HG02981 (cell line): Measurements from ENCODE around the gene RBM7.

Source experiments
- ATAC-seq: cut with Tn5 transposase; IDR thresholded peaks from one replicate; pipeline ENCODE4 v1.9.1; 2021; ENCODE audit warnings: mild to moderate bottlenecking, moderate library complexity; ENCODE audit not compliant: unreplicated experiment

Gene RBM7

DNA sequence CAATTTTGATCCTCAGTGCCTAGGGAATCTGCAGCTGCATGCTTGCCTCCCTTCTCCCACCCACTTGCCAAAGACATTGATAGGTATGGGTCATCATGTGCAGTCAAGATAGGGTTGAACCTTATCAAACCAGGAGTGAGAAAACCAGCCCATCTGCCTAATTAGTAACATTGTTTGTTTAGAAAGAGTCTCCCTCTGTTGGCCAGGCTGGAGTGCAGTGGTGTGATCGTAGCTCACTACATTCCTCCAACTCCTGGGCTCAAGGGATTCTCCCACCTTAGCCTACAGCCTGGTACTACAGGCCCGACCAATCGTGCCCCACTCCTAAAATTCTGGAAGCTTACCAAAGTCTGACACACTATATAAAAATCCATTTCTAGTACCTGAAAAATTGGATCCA lies 4.7 kb upstream of the RBM7 start:
- ATAC-seq = no peak

DNA sequence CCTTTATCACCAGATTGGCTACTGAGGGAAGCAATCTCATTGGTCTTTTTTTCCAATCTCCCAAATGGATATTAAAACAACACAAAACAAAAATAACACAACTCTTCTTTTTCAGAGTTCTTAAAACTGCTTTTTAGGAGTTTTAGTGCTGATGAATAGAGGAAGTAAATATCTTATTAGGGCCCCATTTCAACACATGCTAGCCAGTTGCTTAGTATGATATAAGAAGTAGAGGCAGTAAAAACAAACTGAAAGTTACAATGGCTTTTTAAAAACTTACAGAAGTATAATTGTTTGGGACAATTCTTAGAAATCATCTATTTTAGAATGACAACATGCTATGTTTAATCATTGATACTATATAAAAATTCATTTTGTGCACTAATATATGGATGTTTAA lies 3.5 kb upstream of the RBM7 start:
- no peak for ATAC-seq

DNA sequence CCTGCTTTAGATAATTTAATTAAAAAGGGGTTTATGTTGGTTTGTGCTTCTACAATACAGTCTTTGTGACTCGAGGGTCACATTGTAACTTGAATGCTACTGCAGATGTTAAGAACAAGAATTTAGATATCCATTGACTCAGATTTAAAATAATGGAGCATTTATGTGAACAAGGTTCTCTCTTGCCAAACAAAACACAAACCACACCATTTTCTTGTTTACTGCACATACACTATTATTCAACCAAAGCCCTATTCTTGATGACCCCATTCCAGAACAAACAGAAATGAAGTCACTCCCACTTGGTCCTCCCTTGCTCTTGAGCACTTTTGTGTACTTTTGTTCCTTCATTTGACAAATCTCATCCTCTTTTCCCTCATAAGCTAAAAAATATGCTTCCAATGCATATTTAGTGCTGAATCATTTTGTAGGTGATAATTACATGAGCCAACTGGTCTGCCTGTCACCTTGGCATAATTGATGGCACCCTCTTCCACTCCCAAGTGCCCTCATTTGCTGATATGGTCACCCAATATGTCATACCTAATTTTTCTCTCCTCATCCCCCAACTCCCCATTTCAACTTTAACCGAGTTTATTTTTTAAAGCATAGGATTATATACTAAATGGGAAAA lies 3.0 kb upstream of the RBM7 start:
- ATAC-seq = no peak

- no peak for ATAC-seq
Measured at GRCh38 chr11:114398303-114398920, 2.1 kb upstream of the RBM7 start.

DNA sequence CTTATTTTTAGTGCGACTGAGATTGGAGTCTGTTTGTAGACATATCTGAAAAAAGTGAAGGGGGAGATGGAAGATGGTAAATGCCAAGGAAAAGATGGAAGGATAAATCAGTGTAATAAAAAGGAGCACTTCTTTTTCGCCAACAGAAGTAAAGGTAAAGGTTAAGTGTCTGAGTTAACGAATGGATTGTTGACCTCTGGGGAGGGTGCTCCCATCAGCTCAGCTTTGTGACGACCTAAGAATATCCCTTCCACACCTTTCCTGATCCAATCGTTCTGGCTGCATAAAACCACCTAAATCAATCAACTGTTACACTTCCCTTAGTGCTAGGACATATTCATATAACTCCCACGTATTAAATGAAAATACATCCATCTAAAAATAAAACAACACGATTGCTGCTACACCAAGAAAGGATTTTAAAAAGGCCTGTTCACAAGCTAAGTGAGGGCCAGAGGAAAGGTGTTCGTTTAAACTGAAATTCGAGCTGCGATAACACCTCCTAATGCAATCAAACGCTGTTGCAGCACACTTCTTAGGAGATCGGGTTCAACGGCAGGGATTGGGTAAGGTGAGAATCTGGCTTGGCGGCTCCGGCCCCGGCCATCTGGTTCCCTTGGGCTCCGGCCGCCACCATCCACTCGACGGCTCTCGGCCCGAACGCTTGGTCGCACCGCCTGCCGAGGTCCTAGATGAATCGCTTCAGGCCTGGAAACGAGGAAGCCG lies 813 bp upstream of the RBM7 start:
- ATAC-seq = peak; percentile 19

- no peak for ATAC-seq
Measured at GRCh38 chr11:114400915-114401223, 403 bp downstream of the RBM7 start.

DNA sequence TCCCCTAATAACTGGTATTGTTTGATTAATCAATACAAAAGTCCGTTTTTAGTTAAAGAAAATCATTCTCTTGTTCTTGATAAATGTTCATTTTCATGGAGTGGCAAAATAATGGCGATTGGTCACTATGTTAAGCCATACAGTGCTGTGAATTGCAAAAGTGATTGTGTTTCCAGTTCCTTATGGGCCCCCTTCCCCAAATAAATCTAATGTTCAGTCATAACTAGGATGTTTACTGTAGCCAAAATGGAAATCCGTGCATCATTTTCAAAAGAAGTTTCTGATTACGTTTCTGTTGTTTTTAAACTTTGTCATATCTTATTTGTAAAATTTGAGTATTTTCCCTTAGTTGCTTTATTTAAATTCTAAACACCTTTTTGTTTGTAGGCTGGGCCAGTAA lies 845 bp downstream of the RBM7 start:
- no peak for ATAC-seq

DNA sequence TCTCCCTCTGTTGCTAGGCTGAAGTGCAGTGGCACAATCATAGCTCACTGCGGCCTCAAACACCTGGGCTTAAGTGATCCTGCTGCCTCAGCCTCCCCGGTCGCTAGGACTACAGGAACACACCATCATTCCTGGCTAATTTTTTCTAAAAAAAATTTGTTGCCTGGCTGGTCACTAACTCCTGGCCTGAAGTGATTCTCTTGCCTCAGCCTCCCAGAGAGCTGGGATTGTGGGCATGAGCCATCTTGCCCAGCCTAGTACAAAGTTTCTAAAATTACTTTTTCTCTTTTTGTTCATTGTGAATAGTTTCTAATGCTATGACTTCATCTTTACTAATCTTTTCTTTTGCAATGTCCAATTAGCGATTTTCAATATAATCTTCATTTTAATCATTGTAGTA lies 12.5 kb downstream of the RBM7 start:
- no peak for ATAC-seq

DNA sequence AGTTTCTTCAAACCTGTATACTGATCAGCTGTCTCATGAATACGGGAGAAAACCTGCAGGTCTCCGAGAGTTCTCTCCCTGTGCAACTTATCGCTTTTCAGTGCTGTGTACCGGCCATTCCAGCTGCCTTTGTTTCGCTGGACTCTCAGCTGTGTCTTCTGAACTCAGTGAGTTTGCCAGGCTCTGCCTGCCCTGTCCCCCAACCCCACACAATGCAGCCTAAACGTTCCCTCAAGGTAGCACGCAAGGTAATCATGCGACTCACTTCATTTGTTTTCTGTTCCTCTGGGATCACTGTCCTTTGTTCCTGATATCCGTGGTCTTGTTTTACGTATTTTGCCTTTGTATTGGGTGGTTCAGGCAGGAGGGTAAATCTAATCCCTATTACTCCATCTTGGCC lies 13.5 kb downstream of the RBM7 start:
- no peak for ATAC-seq

DNA sequence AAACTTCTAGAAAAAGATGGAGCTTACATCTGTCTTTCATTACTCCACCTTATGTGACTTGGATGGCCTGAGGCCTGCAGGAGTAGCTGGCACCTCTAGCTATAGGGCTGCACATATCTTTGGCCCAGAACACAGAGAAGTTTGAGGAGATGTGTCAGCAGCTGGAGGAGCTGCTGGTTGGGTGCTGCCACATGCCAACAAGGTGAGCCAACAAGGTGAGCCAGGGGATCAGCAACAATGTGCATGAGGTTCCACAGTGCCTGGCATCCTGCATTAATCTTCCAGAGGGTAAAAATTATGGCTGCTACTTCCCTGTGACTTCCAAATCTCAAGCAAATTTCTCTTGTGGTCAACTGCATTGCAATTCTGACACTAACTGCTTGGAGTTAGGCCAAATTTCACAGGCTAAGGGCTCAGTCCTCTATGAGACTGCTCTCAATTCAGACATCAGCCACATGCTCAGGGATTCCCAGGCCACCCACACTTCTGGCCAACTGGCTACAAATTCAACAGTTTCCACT lies 16.0 kb downstream of the RBM7 start:
- no peak for ATAC-seq

GRCh38 chr11:114426280-114426679 lies 25.8 kb downstream of the RBM7 start:
- ATAC-seq = no peak

DNA sequence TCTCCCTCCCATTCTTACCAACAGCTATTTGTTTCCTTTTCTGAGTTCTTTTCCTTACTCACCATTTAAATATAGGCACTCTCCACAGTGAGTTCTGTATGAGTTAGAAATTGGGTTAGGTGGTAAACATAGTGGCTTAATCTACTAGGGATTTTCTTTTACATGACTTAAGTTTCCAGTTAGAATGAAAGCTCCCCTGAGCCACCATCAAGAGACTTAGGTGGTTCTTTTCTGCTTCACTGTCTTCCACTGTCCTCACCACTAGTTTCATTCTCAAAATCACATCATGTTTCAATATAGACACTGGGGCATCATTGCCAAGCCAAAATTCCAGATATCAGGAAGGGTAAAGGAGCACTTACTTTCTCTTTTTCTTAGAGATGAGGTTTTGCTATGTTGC lies 29.8 kb downstream of the RBM7 start:
- no peak for ATAC-seq

- ATAC-seq = no peak
Measured at GRCh38 chr11:114432893-114433292, 32.4 kb downstream of the RBM7 start.

DNA sequence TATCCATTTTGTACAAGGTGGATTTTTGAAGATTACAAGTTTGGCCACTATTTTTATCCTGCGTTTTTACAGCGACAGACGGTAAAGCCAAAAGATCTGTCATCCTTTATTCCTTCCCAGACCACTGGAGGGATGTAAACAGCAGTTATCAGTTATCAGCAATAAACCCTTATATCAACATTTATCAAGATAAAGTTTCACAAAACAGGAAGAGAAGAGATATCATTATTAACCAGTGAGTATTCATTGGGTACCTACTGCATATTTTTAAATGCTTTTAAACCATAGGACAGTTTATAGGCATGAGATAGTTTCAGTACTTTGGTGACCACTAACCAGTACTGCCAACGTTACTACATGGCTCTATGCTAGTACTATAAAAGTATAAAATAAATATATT lies 32.9 kb downstream of the RBM7 start:
- ATAC-seq = no peak

DNA sequence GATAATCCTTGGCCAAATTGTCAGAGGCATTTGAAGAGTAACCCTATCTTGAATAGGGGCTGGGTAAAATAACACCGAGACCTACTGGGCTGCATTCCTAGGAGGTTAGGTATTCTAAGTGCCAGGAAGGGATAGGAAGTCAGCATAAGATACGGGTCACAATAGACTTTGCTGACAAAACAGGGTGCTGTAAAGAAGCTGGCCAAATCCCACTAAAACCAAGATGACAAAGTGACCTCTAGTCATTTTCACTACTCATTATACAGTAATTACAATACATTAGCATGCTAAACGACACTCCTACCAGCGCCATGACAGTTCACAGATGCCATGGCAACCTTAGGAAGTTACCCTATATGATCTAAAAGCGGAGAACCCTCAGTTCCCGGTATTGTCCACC lies 37.8 kb downstream of the RBM7 start:
- ATAC-seq = no peak

- peak; percentile 98 for ATAC-seq
Measured at GRCh38 chr11:114439229-114440120, 39.0 kb downstream of the RBM7 start, which contains the start of gene REXO2. Gene REXO2 (plus strand): TSS chr11:114439467. CDS start chr11:114439529, 62 bp downstream.

GRCh38 chr11:114440121-114440860 lies 39.8 kb downstream of the RBM7 start:
- ATAC-seq = no peak

GRCh38 chr11:114440971-114441763 lies 40.7 kb downstream of the RBM7 start:
- no peak for ATAC-seq

DNA sequence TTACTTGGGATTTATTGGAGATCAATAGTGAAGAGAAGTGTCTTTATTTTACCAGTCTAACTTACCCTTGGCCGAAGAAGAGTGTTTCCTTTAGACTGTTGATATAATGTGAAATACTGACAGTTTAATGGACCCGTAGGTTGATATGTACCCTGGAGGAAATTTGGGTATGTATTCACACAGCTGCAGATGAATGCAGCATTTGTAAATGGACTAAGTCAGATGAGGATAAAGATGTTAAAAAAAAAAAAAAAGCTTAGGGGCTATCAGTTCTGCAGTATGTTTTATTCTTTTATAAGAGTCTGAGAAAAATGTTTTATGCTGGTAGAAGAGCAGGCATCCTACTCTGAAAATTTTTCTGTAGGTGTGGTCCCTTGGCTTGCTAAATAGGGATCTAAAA lies 41.5 kb downstream of the RBM7 start:
- no peak for ATAC-seq

GRCh38 chr11:114442536-114442935 lies 42.1 kb downstream of the RBM7 start:
- ATAC-seq = no peak
